Measurements from ENCODE around the gene INS. TPM values are rescaled to one million over a fixed set of nuclear protein-coding genes. Genes with fewer than 3 reads are reported as not detected.

The INS gene
- total and polyA plus RNA-seq, 2 of the 13 experiments (the other 11 are each of a cell fraction or from before 2014, with no cell fraction given): not detected

DNA sequence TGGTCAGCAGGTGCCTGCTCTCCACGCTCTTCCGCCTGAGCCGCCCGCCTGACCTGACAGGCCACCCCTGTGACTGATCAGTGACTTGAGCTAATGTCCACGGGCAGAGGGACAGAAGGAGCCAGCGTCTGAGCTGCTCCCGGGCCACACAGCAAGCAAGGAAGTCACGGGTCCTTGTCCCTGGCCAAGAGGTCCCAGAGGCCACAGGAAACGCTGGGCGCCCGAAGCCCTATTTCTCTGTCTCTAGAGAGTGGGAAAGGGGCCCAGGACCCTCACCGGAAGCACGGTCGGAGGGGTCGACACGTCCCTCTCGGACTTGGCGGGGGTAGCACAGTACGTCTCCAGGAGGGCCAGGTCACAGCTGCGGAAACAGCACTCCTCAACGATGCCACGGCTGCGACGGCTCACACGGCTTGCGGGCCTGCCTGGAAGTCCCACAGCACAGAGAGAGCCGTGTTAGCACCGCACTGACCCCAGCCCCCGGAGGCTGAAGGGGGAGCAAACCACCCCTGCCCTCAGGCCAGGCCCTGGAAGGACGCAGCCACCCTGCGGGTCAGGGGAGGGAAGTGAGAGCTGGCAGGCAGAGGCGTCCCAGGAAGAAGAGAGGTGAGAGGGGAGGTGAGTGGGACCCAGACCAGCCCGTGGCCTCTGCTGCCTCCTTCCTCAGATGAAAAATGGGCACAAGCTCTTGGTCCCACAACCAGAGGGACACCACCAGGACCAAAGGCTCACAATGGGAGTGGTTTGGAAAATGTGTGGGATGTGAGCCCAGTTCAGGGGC is 27.6 kb downstream of the INS start (continued):
- TF ChIP-seq, protein P1, sequence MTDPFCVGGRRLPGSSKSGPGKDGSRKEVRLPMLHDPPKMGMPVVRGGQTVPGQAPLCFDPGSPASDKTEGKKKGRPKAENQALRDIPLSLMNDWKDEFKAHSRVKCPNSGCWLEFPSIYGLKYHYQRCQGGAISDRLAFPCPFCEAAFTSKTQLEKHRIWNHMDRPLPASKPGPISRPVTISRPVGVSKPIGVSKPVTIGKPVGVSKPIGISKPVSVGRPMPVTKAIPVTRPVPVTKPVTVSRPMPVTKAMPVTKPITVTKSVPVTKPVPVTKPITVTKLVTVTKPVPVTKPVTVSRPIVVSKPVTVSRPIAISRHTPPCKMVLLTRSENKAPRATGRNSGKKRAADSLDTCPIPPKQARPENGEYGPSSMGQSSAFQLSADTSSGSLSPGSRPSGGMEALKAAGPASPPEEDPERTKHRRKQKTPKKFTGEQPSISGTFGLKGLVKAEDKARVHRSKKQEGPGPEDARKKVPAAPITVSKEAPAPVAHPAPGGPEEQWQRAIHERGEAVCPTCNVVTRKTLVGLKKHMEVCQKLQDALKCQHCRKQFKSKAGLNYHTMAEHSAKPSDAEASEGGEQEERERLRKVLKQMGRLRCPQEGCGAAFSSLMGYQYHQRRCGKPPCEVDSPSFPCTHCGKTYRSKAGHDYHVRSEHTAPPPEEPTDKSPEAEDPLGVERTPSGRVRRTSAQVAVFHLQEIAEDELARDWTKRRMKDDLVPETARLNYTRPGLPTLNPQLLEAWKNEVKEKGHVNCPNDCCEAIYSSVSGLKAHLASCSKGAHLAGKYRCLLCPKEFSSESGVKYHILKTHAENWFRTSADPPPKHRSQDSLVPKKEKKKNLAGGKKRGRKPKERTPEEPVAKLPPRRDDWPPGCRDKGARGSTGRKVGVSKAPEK (CRISPR knock-in tag; IDR thresholded peaks at IDR 0.05; ENCODE audit: borderline replicate concordance): peak; percentile 53; the same call in 1 of the 2 replicates
- TF ChIP-seq ZNF460 (CRISPR knock-in tag; IDR thresholded peaks at IDR 0.05; ENCODE audit: borderline replicate concordance) (no peak), GATA4 (IDR thresholded peaks at IDR 0.05; ENCODE audit: borderline replicate concordance, low read depth) (peak; percentile 67; the same call in 1 of the 2 replicates), HOXA9 (CRISPR knock-in tag; IDR thresholded peaks at IDR 0.05; ENCODE audit: borderline replicate concordance) (peak; percentile 60; the same call in 1 of the 2 replicates), ZNF605 (CRISPR knock-in tag; IDR thresholded peaks at IDR 0.05) (no peak), PHF5A (CRISPR knock-in tag; IDR thresholded peaks at IDR 0.05; ENCODE audit: low read depth, unreplicated experiment) (peak; percentile 69), CBX5 (CRISPR knock-in tag; IDR thresholded peaks at IDR 0.05; ENCODE audit: borderline replicate concordance) (no peak; the same call in 1 of the 2 replicates), NKX3-1 (CRISPR knock-in tag; IDR thresholded peaks at IDR 0.05) (no peak)
- TF ChIP-seq, protein P2, sequence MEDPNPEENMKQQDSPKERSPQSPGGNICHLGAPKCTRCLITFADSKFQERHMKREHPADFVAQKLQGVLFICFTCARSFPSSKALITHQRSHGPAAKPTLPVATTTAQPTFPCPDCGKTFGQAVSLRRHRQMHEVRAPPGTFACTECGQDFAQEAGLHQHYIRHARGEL (CRISPR knock-in tag; IDR thresholded peaks at IDR 0.05): 0 out of 2 replicates have a peak, but pooled peaks have one; percentile 22
- TF ChIP-seq, protein P3, sequence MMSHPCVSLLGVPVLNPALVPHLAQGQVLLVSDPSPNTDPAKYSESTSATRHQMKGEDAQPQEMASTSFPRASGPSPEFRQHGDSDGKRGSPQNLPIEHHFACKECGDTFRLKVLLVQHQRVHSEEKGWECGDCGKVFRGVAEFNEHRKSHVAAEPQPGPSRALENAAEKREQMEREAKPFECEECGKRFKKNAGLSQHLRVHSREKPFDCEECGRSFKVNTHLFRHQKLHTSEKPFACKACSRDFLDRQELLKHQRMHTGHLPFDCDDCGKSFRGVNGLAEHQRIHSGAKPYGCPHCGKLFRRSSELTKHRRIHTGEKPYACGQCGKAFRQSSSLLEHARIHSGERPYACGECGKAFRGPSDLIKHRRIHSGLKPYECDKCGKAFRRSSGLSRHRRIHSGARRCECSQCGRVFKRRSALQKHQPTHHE (CRISPR knock-in tag; IDR thresholded peaks at IDR 0.05; ENCODE audit: borderline replicate concordance): no peak
- TF ChIP-seq, protein P4, sequence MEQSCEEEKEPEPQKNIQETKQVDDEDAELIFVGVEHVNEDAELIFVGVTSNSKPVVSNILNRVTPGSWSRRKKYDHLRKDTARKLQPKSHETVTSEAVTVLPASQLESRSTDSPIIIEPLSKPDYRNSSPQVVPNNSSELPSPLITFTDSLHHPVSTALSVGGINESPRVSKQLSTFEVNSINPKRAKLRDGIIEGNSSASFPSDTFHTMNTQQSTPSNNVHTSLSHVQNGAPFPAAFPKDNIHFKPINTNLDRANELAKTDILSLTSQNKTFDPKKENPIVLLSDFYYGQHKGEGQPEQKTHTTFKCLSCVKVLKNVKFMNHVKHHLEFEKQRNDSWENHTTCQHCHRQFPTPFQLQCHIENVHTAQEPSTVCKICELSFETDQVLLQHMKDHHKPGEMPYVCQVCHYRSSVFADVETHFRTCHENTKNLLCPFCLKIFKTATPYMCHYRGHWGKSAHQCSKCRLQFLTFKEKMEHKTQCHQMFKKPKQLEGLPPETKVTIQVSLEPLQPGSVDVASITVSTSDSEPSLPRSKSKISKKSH (CRISPR knock-in tag; IDR thresholded peaks at IDR 0.05; ENCODE audit: borderline replicate concordance): peak; percentile 21; the same call in 1 of the 2 replicates
- TF ChIP-seq, protein P5, sequence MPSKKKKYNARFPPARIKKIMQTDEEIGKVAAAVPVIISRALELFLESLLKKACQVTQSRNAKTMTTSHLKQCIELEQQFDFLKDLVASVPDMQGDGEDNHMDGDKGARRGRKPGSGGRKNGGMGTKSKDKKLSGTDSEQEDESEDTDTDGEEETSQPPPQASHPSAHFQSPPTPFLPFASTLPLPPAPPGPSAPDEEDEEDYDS (CRISPR knock-in tag; IDR thresholded peaks at IDR 0.05): 0 out of 2 replicates have a peak, but pooled peaks have one; percentile 2
- TF ChIP-seq, protein P6, sequence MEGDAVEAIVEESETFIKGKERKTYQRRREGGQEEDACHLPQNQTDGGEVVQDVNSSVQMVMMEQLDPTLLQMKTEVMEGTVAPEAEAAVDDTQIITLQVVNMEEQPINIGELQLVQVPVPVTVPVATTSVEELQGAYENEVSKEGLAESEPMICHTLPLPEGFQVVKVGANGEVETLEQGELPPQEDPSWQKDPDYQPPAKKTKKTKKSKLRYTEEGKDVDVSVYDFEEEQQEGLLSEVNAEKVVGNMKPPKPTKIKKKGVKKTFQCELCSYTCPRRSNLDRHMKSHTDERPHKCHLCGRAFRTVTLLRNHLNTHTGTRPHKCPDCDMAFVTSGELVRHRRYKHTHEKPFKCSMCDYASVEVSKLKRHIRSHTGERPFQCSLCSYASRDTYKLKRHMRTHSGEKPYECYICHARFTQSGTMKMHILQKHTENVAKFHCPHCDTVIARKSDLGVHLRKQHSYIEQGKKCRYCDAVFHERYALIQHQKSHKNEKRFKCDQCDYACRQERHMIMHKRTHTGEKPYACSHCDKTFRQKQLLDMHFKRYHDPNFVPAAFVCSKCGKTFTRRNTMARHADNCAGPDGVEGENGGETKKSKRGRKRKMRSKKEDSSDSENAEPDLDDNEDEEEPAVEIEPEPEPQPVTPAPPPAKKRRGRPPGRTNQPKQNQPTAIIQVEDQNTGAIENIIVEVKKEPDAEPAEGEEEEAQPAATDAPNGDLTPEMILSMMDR (CRISPR knock-in tag; IDR thresholded peaks at IDR 0.05): peak; percentile 4; the same call in 1 of the 2 replicates

Data from HepG2 (cell line).